Adrenal gland (tissue), 5 donors: Measurements from ENCODE around the gene SNRK.

Source experiments
- CTCF ChIP-seq, 6 experiments: fragments of 450-650 bp in 4 of 6; fragments of 200-600 bp in 2 of 6; sonication (generic) in 1 of 6; IDR thresholded peaks; 1 replicate in 5 of 6; 2 replicates in 1 of 6; pipeline versions ENCODE4 v1.5.1 to v1.8.0; 2016 to 2021; ENCODE audit warnings: antibody characterized with exemption in 6 of 6, mild to moderate bottlenecking in 2 of 6, moderate library complexity in 1 of 6
- POLR2A ChIP-seq, 2 donors: fragments of 450-650 bp; IDR thresholded peaks; one replicate each; pipeline ENCODE4 v1.6.1; 2017; ENCODE audit warnings: antibody characterized with exemption in 2 of 2, mild to moderate bottlenecking in 2 of 2, moderate library complexity in 1 of 2
- donor health status: DM: no; HTN: no; CAD: no.

- TF ChIP-seq CTCF (IDR thresholded peaks at IDR 0.05) (no peak), POLR2A (IDR thresholded peaks at IDR 0.05) (no peak)
Measured at GRCh38 chr3:43247561-43248184, 38.7 kb upstream of the SNRK start.
